Tibial nerve (tissue), 4 donors: ENCODE measurements around the gene S1PR2.

Experiments
- EP300 ChIP-seq, 2 donors: sonication (generic); formaldehyde crosslinking; IDR thresholded peaks; one replicate each; pipeline ENCODE4 v1.6.1; 2017; ENCODE audit warnings: antibody characterized with exemption in 2 of 2, mild to moderate bottlenecking in 1 of 2
- POLR2A ChIP-seq, 2 donors: fragments of 450-650 bp; IDR thresholded peaks; one replicate each; pipeline ENCODE4 v1.6.1; 2017; ENCODE audit warnings: antibody characterized with exemption in 2 of 2, mild to moderate bottlenecking in 2 of 2, moderate library complexity in 2 of 2
- TF ChIP-seq, protein P1 (sequence below), 5 experiments: fragments of 200-600 bp in 3 of 5; fragments of 450-650 bp in 2 of 5; sonication (generic) in 3 of 5; IDR thresholded peaks; one replicate each; pipeline ENCODE4 v1.5.1; 2016 to 2019; ENCODE audit warnings: antibody characterized with exemption in 5 of 5, mild to moderate bottlenecking in 3 of 5, moderate library complexity in 2 of 5

DNA sequence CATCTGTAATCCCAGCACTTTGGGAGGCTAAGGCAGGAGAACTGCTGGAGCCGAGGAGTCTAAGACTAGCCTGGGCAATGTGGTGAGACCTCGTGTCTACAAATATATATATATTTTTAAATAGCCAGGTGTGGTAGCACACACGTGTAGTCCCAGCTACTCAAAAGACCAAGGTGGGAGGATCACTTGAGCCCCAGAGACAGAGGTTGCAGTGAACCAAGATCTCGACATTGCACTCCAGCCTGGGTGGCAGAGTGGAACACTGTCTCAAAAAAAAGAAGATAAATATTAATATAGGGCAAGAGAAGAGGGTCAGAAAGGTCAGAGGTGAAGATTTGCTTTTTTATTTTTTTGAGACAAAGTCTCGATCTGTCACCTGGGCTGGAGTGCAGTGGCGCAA is 15.4 kb upstream of the S1PR2 start:
- TF ChIP-seq, protein P1, sequence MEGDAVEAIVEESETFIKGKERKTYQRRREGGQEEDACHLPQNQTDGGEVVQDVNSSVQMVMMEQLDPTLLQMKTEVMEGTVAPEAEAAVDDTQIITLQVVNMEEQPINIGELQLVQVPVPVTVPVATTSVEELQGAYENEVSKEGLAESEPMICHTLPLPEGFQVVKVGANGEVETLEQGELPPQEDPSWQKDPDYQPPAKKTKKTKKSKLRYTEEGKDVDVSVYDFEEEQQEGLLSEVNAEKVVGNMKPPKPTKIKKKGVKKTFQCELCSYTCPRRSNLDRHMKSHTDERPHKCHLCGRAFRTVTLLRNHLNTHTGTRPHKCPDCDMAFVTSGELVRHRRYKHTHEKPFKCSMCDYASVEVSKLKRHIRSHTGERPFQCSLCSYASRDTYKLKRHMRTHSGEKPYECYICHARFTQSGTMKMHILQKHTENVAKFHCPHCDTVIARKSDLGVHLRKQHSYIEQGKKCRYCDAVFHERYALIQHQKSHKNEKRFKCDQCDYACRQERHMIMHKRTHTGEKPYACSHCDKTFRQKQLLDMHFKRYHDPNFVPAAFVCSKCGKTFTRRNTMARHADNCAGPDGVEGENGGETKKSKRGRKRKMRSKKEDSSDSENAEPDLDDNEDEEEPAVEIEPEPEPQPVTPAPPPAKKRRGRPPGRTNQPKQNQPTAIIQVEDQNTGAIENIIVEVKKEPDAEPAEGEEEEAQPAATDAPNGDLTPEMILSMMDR (IDR thresholded peaks at IDR 0.05), result no peak
- TF ChIP-seq POLR2A (IDR thresholded peaks at IDR 0.05) (no peak), EP300 (IDR thresholded peaks at IDR 0.05) (no peak)
